ENCODE data around the gene CCDC87.

CCDC87 gene

GRCh38 chr11:66559866-66560676, 32.8 kb downstream of the CCDC87 start:
- H3K27me3 ChIP-seq (ENCODE audit: insufficient read depth, low read depth) = peaks cover 5% of the 10 kb centered on the region; the same call in 1 of the 2 replicates
- no peaks in the 10 kb centered on the region for H4K20me1 ChIP-seq (ENCODE audit: insufficient read depth)
- H3K4me2 ChIP-seq = no peak overlapping the region
- no peaks in the 10 kb centered on the region for H3K36me3 ChIP-seq (ENCODE audit: insufficient read depth)
- TF ChIP-seq CTCF (conservative IDR thresholded peaks at IDR 0.05; ENCODE audit: low read depth, low read length) = no peak
- no peak overlapping the region for H2AFZ ChIP-seq (ENCODE audit: low read depth)
- H3K4me3 ChIP-seq (IDR thresholded peaks at IDR 0.05; ENCODE audit: insufficient read depth, low read depth, low read length) = no peak overlapping the region
- H3K9ac ChIP-seq = no peak overlapping the region
- H3K27ac ChIP-seq = no peak overlapping the region
- no peaks in the 10 kb centered on the region for H3K79me2 ChIP-seq (ENCODE audit: insufficient read depth, low read depth)
- H3K4me1 ChIP-seq (ENCODE audit: low read depth, poor library complexity, severe bottlenecking) = no peaks in the 10 kb centered on the region

- H3K4me3 ChIP-seq (IDR thresholded peaks at IDR 0.05; ENCODE audit: insufficient read depth, low read depth, low read length) = no peak overlapping the region
- no peak overlapping the region for H2AFZ ChIP-seq (ENCODE audit: low read depth)
- no peak overlapping the region for H3K27ac ChIP-seq
- H3K4me2 ChIP-seq = no peak overlapping the region
- H3K4me1 ChIP-seq (ENCODE audit: low read depth, poor library complexity, severe bottlenecking) = no peaks in the 10 kb centered on the region
- TF ChIP-seq CTCF (conservative IDR thresholded peaks at IDR 0.05; ENCODE audit: low read depth, low read length) = no peak
- peaks cover 5% of the 10 kb centered on the region; the same call in 1 of the 2 replicates for H3K27me3 ChIP-seq (ENCODE audit: insufficient read depth, low read depth)
- H3K79me2 ChIP-seq (ENCODE audit: insufficient read depth, low read depth) = no peaks in the 10 kb centered on the region
- no peaks in the 10 kb centered on the region for H4K20me1 ChIP-seq (ENCODE audit: insufficient read depth)
- H3K9ac ChIP-seq = no peak overlapping the region
- H3K36me3 ChIP-seq (ENCODE audit: insufficient read depth) = no peaks in the 10 kb centered on the region
These were observed 33.6 kb downstream of the CCDC87 start for GRCh38 chr11:66559142-66559865.

GRCh38 chr11:66557733-66558326, 35.0 kb downstream of the CCDC87 start:
- H3K4me3 ChIP-seq (IDR thresholded peaks at IDR 0.05; ENCODE audit: insufficient read depth, low read depth, low read length) = no peak overlapping the region
- H3K27me3 ChIP-seq (ENCODE audit: insufficient read depth, low read depth) = peaks cover 5% of the 10 kb centered on the region; the same call in 1 of the 2 replicates
- H3K4me1 ChIP-seq (ENCODE audit: low read depth, poor library complexity, severe bottlenecking) = no peaks in the 10 kb centered on the region
- no peak for TF ChIP-seq CTCF (conservative IDR thresholded peaks at IDR 0.05; ENCODE audit: low read depth, low read length)
- H3K27ac ChIP-seq = no peak overlapping the region
- H3K79me2 ChIP-seq (ENCODE audit: insufficient read depth, low read depth) = no peaks in the 10 kb centered on the region
- H3K9ac ChIP-seq = no peak overlapping the region
- H3K36me3 ChIP-seq (ENCODE audit: insufficient read depth) = no peaks in the 10 kb centered on the region
- no peak overlapping the region for H3K4me2 ChIP-seq
- no peaks in the 10 kb centered on the region for H4K20me1 ChIP-seq (ENCODE audit: insufficient read depth)
- no peak overlapping the region for H2AFZ ChIP-seq (ENCODE audit: low read depth)

GRCh38 chr11:66556086-66556485, 36.8 kb downstream of the CCDC87 start:
- Histone ChIP-seq H3K9ac (no peak overlapping the region), H3K36me3 (ENCODE audit: insufficient read depth) (no peaks in the 10 kb centered on the region), H3K27me3 (ENCODE audit: insufficient read depth, low read depth) (peaks cover 5% of the 10 kb centered on the region; the same call in 1 of the 2 replicates), H4K20me1 (ENCODE audit: insufficient read depth) (no peaks in the 10 kb centered on the region), H3K27ac (no peak overlapping the region), H3K79me2 (ENCODE audit: insufficient read depth, low read depth) (no peaks in the 10 kb centered on the region), H3K4me2 (no peak overlapping the region), H3K4me1 (ENCODE audit: low read depth, poor library complexity, severe bottlenecking) (no peaks in the 10 kb centered on the region), H2AFZ (ENCODE audit: low read depth) (no peak overlapping the region), H3K4me3 (IDR thresholded peaks at IDR 0.05; ENCODE audit: insufficient read depth, low read depth, low read length) (no peak overlapping the region)
- no peak for TF ChIP-seq CTCF (conservative IDR thresholded peaks at IDR 0.05; ENCODE audit: low read depth, low read length)
